ENCODE data around the gene DOCK2. TPM values are rescaled to one million over a fixed set of nuclear protein-coding genes. Genes with fewer than 3 reads are reported as not detected.
"Not testable (repeated sequence)": the region's sequence is repeated elsewhere in the genome, so short reads cannot be mapped to it uniquely, and the experiment has no call there.

DOCK2 gene
- polyA plus RNA-seq, 3 donors: 2.1 to 3.4 (median 2.5) TPM

- no peak for DNase-seq
These were observed 80.2 kb downstream of the DOCK2 start for GRCh38 chr5:169717288-169717687.

- DNase-seq: no peak
These were observed 82.6 kb downstream of the DOCK2 start for GRCh38 chr5:169719360-169720314.

- DNase-seq: no peak
These were observed 84.7 kb downstream of the DOCK2 start for GRCh38 chr5:169721771-169722170.

GRCh38 chr5:169723103-169723831, 86.2 kb downstream of the DOCK2 start:
- DNase-seq: no peak

GRCh38 chr5:169724303-169725087, 87.4 kb downstream of the DOCK2 start:
- DNase-seq: no peak

GRCh38 chr5:169725665-169726064, 88.6 kb downstream of the DOCK2 start:
- not testable (repeated sequence) for DNase-seq

GRCh38 chr5:169728418-169728817, 91.3 kb downstream of the DOCK2 start:
- DNase-seq: no peak

- DNase-seq: no peak
These were observed 94.1 kb downstream of the DOCK2 start for GRCh38 chr5:169731221-169731620.

GRCh38 chr5:169732841-169733240, 95.8 kb downstream of the DOCK2 start:
- DNase-seq: no peak

- no peak for DNase-seq
These were observed 98.8 kb downstream of the DOCK2 start for GRCh38 chr5:169735913-169736312.

- DNase-seq: no peak
These were observed 99.6 kb downstream of the DOCK2 start for GRCh38 chr5:169736653-169737052.

GRCh38 chr5:169740435-169740834, 103.4 kb downstream of the DOCK2 start:
- DNase-seq: no peak

- DNase-seq: no peak
These were observed 105.8 kb downstream of the DOCK2 start for GRCh38 chr5:169742771-169743296.

- DNase-seq: no peak
These were observed 107.3 kb downstream of the DOCK2 start for GRCh38 chr5:169744336-169744735.

- DNase-seq: no peak
These were observed 108.5 kb downstream of the DOCK2 start for GRCh38 chr5:169745441-169746146.

GRCh38 chr5:169746147-169746694, 109.1 kb downstream of the DOCK2 start:
- DNase-seq: no peak

GRCh38 chr5:169748174-169748573, 111.1 kb downstream of the DOCK2 start:
- DNase-seq: no peak

- no peak for DNase-seq
These were observed 112.2 kb downstream of the DOCK2 start for GRCh38 chr5:169749295-169749694.

- DNase-seq: no peak
These were observed 114.4 kb downstream of the DOCK2 start for GRCh38 chr5:169751490-169751889.

GRCh38 chr5:169752566-169752965, 115.5 kb downstream of the DOCK2 start:
- not testable (repeated sequence) for DNase-seq

GRCh38 chr5:169753795-169754194, 116.7 kb downstream of the DOCK2 start:
- no peak for DNase-seq

Data from renal pelvis (tissue), 4 donors.